Natural killer cell (primary cell): Measurements from ENCODE around the gene BTLA. TPM values are rescaled to one million over a fixed set of nuclear protein-coding genes. Genes with fewer than 3 reads are reported as not detected.
"Not testable (repeated sequence)": the region's sequence is repeated elsewhere in the genome, so short reads cannot be mapped to it uniquely, and the experiment has no call there.

Experiments used
- ATAC-seq, 3 donors: fragments of 150-1000 bp in 2 of 3; fragments of 200-7000 bp in 1 of 3; cut with Tn5 transposase; 1 replicate in 1 of 3; 2 replicates in 2 of 3; pipeline ENCODE4 v1.10.0; 2021; ENCODE audit warnings: mild to moderate bottlenecking in 2 of 3, moderate library complexity in 2 of 3
- DNase-seq, 2 donors: peaks; one replicate each; pipeline versions ENCODE4 v3.0.0 to v3.0.0-alpha.2; 2013 to 2021; ENCODE audit warnings: mixed read lengths in 1 of 2
- H3K27ac ChIP-seq: one replicate; pipeline ENCODE4 v1.5.1; 2013; ENCODE audit warnings: mild to moderate bottlenecking, low read length
- H3K27me3 ChIP-seq: one replicate; pipeline ENCODE4 v1.6.1; 2013; ENCODE audit warnings: low read length; ENCODE audit not compliant: control insufficient read depth, insufficient read depth
- H3K36me3 ChIP-seq: one replicate; pipeline ENCODE4 v1.6.1; 2013; ENCODE audit warnings: low read length; ENCODE audit not compliant: control insufficient read depth, insufficient read depth
- H3K4me1 ChIP-seq: one replicate; pipeline ENCODE4 v1.6.1; 2013; ENCODE audit warnings: low read length; ENCODE audit not compliant: control insufficient read depth, insufficient read depth
- H3K4me3 ChIP-seq: one replicate; pipeline ENCODE4 v1.5.1; 2013; ENCODE audit warnings: low read length
- H3K9me3 ChIP-seq: one replicate; pipeline ENCODE4 v1.6.1; 2013; ENCODE audit warnings: low read length; ENCODE audit not compliant: control insufficient read depth, insufficient read depth
- H3K27ac Mint-ChIP-seq, 2 donors: one replicate each; pipeline ENCODE4 v1.8.0; 2022; ENCODE audit warnings: mild to moderate bottlenecking in 2 of 2, mixed read lengths in 2 of 2, moderate library complexity in 1 of 2
- H3K27me3 Mint-ChIP-seq, 2 donors: one replicate each; pipeline ENCODE4 v1.8.0; 2022; ENCODE audit warnings: low read depth in 2 of 2, mixed read lengths in 2 of 2
- H3K36me3 Mint-ChIP-seq: one replicate; pipeline ENCODE4 v1.8.0; 2022; ENCODE audit warnings: mixed read lengths
- H3K4me1 Mint-ChIP-seq, 2 donors: one replicate each; pipeline ENCODE4 v1.8.0; 2022; ENCODE audit warnings: mixed read lengths in 2 of 2
- H3K4me3 Mint-ChIP-seq: one replicate; pipeline ENCODE4 v1.8.0; 2022; ENCODE audit warnings: mild to moderate bottlenecking, moderate library complexity, mixed read lengths
- H3K9me3 Mint-ChIP-seq, 2 donors: one replicate each; pipeline ENCODE4 v1.8.0; 2022; ENCODE audit warnings: mixed read lengths in 2 of 2
- WGBS: methylation state at CpG from one replicate; pipeline ENCODE4 v1.1.7; 2013; ENCODE audit warnings: missing lambda C conversion rate; ENCODE audit not compliant: insufficient coverage; 5-methylcytosine and 5-hydroxymethylcytosine counted together
- intact Hi-C: fragments of 100-400 bp; cut with micrococcal nuclease; formaldehyde crosslinking; loops from one replicate; pipeline ENCODE4 v1.14.2; 2022
- total RNA-seq, 4 donors: library from RNA; stranded (reverse); fragments of 120-200 nt in 1 of 4; gene quantifications; one replicate each; pipeline versions ENCODE4 v1.2.3 to v1.2.4, GENCODE V29; 2013 to 2022
- TF ChIP-seq, protein P1 (sequence below): fragments of 200-600 bp; IDR thresholded peaks from one replicate; pipeline ENCODE4 v1.8.0; 2022; ENCODE audit warnings: antibody characterized with exemption

Gene BTLA
- total RNA-seq, 3 donors from 2014 or later (not counting 1 experiment from before 2014, with no cell fraction given): 0.56 to 4.0 (median 0.59) TPM

DNA sequence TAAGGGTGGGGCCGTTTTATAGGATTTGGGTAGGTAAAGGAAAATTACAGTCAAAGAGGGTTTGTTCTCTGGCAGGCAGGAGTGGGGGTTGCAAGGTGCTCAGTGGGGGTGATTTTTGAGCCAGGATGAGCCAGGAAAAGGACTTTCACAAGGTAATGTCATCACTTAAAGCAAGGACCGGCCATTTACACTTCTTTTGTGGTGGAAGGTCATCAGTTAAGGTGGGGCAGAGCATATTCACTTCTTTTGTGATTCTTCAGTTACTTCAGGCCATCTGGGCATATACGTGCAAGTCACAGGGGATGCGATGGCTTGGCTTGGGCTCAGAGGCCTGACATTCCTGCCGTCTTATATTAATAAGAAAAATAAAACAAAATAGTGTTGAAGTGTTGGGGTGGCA lies 80.7 kb downstream of the BTLA start:
- H3K4me3 ChIP-seq, H3K4me1 Mint-ChIP-seq, H3K9me3 ChIP-seq, H3K4me1 ChIP-seq, intact Hi-C loops, ATAC-seq, H3K27me3 Mint-ChIP-seq, H3K4me3 Mint-ChIP-seq, H3K27ac ChIP-seq, H3K27me3 ChIP-seq, H3K36me3 ChIP-seq, H3K36me3 Mint-ChIP-seq, DNase-seq, H3K27ac Mint-ChIP-seq, H3K9me3 Mint-ChIP-seq: not testable (repeated sequence)
- 98% methylated on average over 4 of the region's 5 CpGs for WGBS

DNA sequence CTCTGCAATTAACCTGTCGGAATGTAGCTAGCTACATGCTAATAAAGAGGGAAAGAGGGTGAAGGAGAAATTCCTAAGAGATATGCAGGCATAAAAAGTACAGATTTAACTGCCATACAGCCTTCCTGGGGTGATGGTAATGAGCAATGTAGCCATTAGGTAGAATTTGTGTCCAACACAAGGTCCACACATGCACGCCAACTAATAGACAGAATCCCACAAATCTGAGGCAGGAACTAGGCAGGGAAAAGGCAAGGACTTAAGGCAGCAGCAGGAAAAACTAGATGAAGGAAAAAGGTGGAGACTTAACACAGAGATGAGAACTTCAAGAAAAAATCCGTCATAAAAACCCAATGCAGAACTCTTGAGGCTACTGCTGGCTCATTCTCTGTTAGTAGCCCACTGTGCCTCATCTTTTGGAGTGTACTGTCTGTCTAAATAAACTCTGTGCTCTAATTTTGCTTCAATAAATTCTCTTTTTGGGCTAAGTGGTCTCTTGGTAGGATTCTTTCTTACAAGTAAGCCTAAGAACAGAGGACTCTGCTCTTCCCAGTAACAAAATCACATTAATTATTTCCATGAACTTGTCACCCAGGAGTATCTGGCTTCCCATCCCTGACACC lies 81.5 kb downstream of the BTLA start:
- Histone ChIP-seq H3K9me3 (no peaks in the 10 kb centered on the region), H3K36me3 (no peaks in the 10 kb centered on the region), H3K27ac (no peak overlapping the region), H3K27me3 (no peaks in the 10 kb centered on the region), H3K4me1 (peaks cover 5% of the 10 kb centered on the region), H3K4me3 (no peak overlapping the region)
- no peak overlapping the region for H3K4me3 Mint-ChIP-seq
- peaks cover 0 to 5% of the 10 kb centered on the region in 2 donors for H3K4me1 Mint-ChIP-seq
- no peak overlapping the region for H3K27ac Mint-ChIP-seq
- no peaks in the 10 kb centered on the region for H3K27me3 Mint-ChIP-seq
- DNase-seq: no peak
- TF ChIP-seq, protein P1, sequence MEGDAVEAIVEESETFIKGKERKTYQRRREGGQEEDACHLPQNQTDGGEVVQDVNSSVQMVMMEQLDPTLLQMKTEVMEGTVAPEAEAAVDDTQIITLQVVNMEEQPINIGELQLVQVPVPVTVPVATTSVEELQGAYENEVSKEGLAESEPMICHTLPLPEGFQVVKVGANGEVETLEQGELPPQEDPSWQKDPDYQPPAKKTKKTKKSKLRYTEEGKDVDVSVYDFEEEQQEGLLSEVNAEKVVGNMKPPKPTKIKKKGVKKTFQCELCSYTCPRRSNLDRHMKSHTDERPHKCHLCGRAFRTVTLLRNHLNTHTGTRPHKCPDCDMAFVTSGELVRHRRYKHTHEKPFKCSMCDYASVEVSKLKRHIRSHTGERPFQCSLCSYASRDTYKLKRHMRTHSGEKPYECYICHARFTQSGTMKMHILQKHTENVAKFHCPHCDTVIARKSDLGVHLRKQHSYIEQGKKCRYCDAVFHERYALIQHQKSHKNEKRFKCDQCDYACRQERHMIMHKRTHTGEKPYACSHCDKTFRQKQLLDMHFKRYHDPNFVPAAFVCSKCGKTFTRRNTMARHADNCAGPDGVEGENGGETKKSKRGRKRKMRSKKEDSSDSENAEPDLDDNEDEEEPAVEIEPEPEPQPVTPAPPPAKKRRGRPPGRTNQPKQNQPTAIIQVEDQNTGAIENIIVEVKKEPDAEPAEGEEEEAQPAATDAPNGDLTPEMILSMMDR: no peak
- no peak for ATAC-seq
- intact Hi-C loops: no loop called here
- H3K9me3 Mint-ChIP-seq: no peaks in the 10 kb centered on the region
- 95% methylated on average over 2 of the region's 3 CpGs for WGBS
- H3K36me3 Mint-ChIP-seq: no peaks in the 10 kb centered on the region

DNA sequence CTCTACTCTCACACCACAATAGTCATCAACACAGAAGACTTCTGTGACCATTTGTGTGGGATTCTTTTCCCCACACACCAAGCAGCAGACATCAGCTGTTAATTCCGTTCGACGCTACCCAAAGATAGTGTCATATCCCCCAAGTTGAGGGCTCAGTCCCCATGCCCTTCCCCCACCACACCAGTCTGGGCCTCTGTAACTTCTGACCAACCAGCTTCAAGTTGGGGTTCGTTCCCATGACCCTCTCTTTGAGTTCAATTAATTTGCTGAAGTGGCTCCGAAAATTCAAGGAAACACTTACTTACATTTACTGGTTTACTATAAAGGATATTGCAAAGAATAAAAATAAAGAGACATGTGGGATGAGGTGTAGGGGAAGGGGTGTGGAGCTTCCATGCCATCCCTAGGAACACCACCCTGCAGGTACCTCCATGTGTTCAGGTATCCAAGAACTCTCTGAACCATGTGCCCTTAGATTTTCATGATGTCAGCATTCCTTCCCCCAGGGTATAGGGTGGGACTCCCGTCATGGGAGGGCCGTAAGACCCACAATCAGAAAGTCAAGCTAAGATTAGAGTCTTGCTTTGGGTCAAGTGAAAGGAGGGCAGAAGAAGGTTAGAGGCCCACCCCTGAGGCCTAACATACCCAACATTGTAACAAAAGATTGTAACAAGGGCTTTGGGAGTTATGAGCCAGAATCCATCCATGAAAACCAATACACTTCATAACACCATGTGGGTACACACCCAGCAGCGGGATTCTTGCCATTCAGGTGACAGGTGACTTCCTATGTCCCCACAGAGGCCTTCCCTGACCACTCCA lies 82.7 kb downstream of the BTLA start:
- H3K4me1 Mint-ChIP-seq: peaks cover 0 to 8% of the 10 kb centered on the region in 2 donors
- peaks cover 5% of the 10 kb centered on the region for H3K4me1 ChIP-seq
- H3K4me3 ChIP-seq: no peak overlapping the region
- DNase-seq: no peak
- no peak for ATAC-seq
- H3K9me3 Mint-ChIP-seq: no peaks in the 10 kb centered on the region
- WGBS: 89% methylated on average over 6 of the region's 8 CpGs
- TF ChIP-seq, protein P1: no peak
- H3K27ac ChIP-seq: no peak overlapping the region
- no peaks in the 10 kb centered on the region for H3K27me3 ChIP-seq
- no peak overlapping the region for H3K27ac Mint-ChIP-seq
- H3K4me3 Mint-ChIP-seq: no peak overlapping the region
- H3K36me3 ChIP-seq: no peaks in the 10 kb centered on the region
- H3K27me3 Mint-ChIP-seq: no peaks in the 10 kb centered on the region
- intact Hi-C loops: no loop called here
- H3K36me3 Mint-ChIP-seq: no peaks in the 10 kb centered on the region
- no peaks in the 10 kb centered on the region for H3K9me3 ChIP-seq

DNA sequence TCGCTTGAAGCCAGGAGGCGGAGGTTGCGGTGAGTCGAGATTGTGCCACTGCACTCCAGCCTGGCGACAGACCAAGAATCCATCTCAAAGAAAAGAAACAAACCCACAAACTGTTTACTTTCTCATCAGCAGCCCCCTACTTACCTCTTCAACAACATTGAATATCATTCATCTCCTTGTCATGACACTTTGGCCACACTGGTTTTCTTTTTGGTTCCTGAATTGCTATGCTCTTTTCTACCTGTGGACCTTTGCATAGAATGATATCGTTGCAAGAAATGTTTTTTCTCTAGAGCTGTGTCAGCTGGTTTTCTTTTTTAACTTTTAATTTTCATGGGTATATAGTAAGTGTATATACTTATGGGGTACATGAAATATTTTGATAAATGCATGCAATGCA lies 83.9 kb downstream of the BTLA start:
- Histone ChIP-seq H3K36me3 (no peaks in the 10 kb centered on the region), H3K9me3 (no peaks in the 10 kb centered on the region), H3K27me3 (no peaks in the 10 kb centered on the region), H3K4me1 (peaks cover 5% of the 10 kb centered on the region), H3K4me3 (no peak overlapping the region), H3K27ac (no peak overlapping the region)
- H3K27ac Mint-ChIP-seq: no peak overlapping the region
- no peak for DNase-seq
- H3K4me3 Mint-ChIP-seq: no peak overlapping the region
- H3K4me1 Mint-ChIP-seq: peaks cover 0 to 8% of the 10 kb centered on the region in 2 donors
- WGBS: 96% methylated on average over 6 of the region's 6 CpGs
- H3K9me3 Mint-ChIP-seq: no peaks in the 10 kb centered on the region
- no peaks in the 10 kb centered on the region for H3K36me3 Mint-ChIP-seq
- no peaks in the 10 kb centered on the region for H3K27me3 Mint-ChIP-seq
- TF ChIP-seq, protein P1: no peak
- intact Hi-C loops: no loop called here
- ATAC-seq: no peak

Other genes with a start within 250 kb of the BTLA start
- not detected for gene SLC9C1, start 205.3 kb downstream of the BTLA start, total RNA-seq
- under 1 TPM in 1 of 3 donors, not detected in 2; 0.35 TPM for gene CD200, start 166.3 kb downstream of the BTLA start, total RNA-seq
- gene ATG3, start 62.5 kb upstream of the BTLA start, total RNA-seq: 10 to 100 TPM; 49.4 to 53.6 (median 52.0) TPM
- gene SLC35A5, start 62.6 kb upstream of the BTLA start, total RNA-seq: 10 to 100 TPM; 10.5 to 17.4 (median 11.2) TPM
- gene CCDC80, start 141.7 kb upstream of the BTLA start, total RNA-seq: under 1 TPM in 1 of 3 donors, not detected in 2; 0.08 TPM